OCI-LY7 (cell line): Measurements from ENCODE around the gene BEND7. TPM values are rescaled to one million over a fixed set of nuclear protein-coding genes. Genes with fewer than 3 reads are reported as not detected.

Experiments used
- BruUV-seq: library from RNA; stranded (reverse); fragments of 400-500 nt; replicated peaks from 2 replicates; lab custom pipeline; 2021; lab: Mats Ljungman, UMichigan
- CTCF ChIA-PET: fragments of 300-600 bp; sonication (Branson Sonifier 250); formaldehyde crosslinking; loops from one replicate; lab custom pipeline; 2022; ENCODE audit warnings: antibody characterized with exemption; ENCODE audit not compliant: unreplicated experiment; lab: Charles Lee
- POLR2A ChIA-PET: fragments of 300-600 bp; sonication (Branson Sonifier 250); formaldehyde crosslinking; loops from one replicate; lab custom pipeline; 2022; ENCODE audit warnings: antibody characterized with exemption; lab: Charles Lee
- DNase-seq: peaks from one replicate; pipeline ENCODE4 v3.0.0-alpha.2; 2015; ENCODE audit warnings: low spot score
- H2AFZ ChIP-seq: fragments of 200-600 bp; sonication (generic), shearing (Covaris generic); 2 replicates; pipeline ENCODE4 v1.6.1; 2014; ENCODE audit warnings: mild to moderate bottlenecking, antibody characterized with exemption, low read length, moderate library complexity
- H3K27ac ChIP-seq: fragments of 200-600 bp; sonication (generic); 2 replicates; pipeline ENCODE4 v1.5.1; 2014; ENCODE audit warnings: mixed run types, low read depth, mild to moderate bottlenecking, moderate library complexity, low read length, inconsistent platforms; ENCODE audit not compliant: poor library complexity, severe bottlenecking
- H3K36me3 ChIP-seq: fragments of 200-600 bp; sonication (generic); 2 replicates; pipeline ENCODE4 v1.6.1; 2014; ENCODE audit warnings: mild to moderate bottlenecking, antibody characterized with exemption, low read length, moderate library complexity, mixed read lengths; ENCODE audit not compliant: insufficient read depth
- H3K4me1 ChIP-seq: fragments of 200-600 bp; sonication (generic); 2 replicates; pipeline ENCODE4 v1.5.1; 2014; ENCODE audit warnings: mild to moderate bottlenecking, low read length; ENCODE audit not compliant: insufficient read depth, poor library complexity, severe bottlenecking
- H3K4me2 ChIP-seq: fragments of 200-600 bp; sonication (generic); 2 replicates; pipeline ENCODE4 v1.6.1; 2014; ENCODE audit warnings: mild to moderate bottlenecking, low read length
- H3K4me3 ChIP-seq: fragments of 200-600 bp; sonication (generic); 2 replicates; pipeline ENCODE4 v1.5.1; 2014; ENCODE audit warnings: mild to moderate bottlenecking, low read depth, low read length; ENCODE audit not compliant: poor library complexity, severe bottlenecking
- H3K79me2 ChIP-seq: fragments of 200-600 bp; sonication (generic); 2 replicates; pipeline ENCODE4 v1.6.1; 2016; ENCODE audit warnings: low read depth, mild to moderate bottlenecking, low read length, moderate library complexity, mixed read lengths; ENCODE audit not compliant: insufficient read depth
- H3K9me2 ChIP-seq: fragments of 200-600 bp; sonication (generic); 2 replicates; pipeline ENCODE4 v1.6.1; 2016; ENCODE audit warnings: mild to moderate bottlenecking, low read length, mixed read lengths; ENCODE audit not compliant: insufficient read depth
- H3K9me3 ChIP-seq: fragments of 200-600 bp; sonication (generic); 2 replicates; pipeline ENCODE4 v1.6.1; 2014; ENCODE audit warnings: mild to moderate bottlenecking, mixed run types, low read length, mixed read lengths
- H4K20me1 ChIP-seq: fragments of 200-600 bp; sonication (generic); 2 replicates; pipeline ENCODE4 v1.6.1; 2014; ENCODE audit warnings: mild to moderate bottlenecking, antibody characterized with exemption, low read length, moderate library complexity, mixed read lengths; ENCODE audit not compliant: insufficient read depth
- CTCF ChIP-seq: fragments of 200-600 bp; sonication (generic); conservative IDR thresholded peaks from 2 replicates; pipeline ENCODE4 v1.5.1; 2014; ENCODE audit warnings: mild to moderate bottlenecking, antibody characterized with exemption, low read length, moderate library complexity, mixed read lengths
- EZH2phosphoT487 ChIP-seq: fragments of 200-600 bp; sonication (generic); IDR thresholded peaks from 2 replicates; pipeline ENCODE4 v1.6.1; 2018; ENCODE audit warnings: low read depth, borderline replicate concordance, mild to moderate bottlenecking, mixed run types, antibody characterized with exemption, low read length, moderate library complexity, mixed read lengths
- intact Hi-C: fragments of 100-400 bp; cut with micrococcal nuclease; formaldehyde crosslinking; loops from one replicate; pipeline ENCODE4 v1.10.0; 2022; ENCODE audit not compliant: unreplicated experiment
- total RNA-seq, 2 experiments: library from RNA; depleted of rRNA in 1 of 2; stranded (reverse); fragments of >200 nt in 1 of 2; shearing (Covaris generic) in 1 of 2; gene quantifications; 2 replicates each; pipeline ENCODE4 v1.2.3, GENCODE V29; 2014 to 2022

The BEND7 gene
- total RNA-seq, 2 experiments from 2014 or later: not detected

GRCh38 chr10:13458687-13459012 lies 70.2 kb downstream of the BEND7 start:
- intact Hi-C loops: no loop called here
- no peaks in the 10 kb centered on the region for H3K79me2 ChIP-seq
- H2AFZ ChIP-seq: no peak overlapping the region
- H3K4me1 ChIP-seq: no peaks in the 10 kb centered on the region
- H4K20me1 ChIP-seq: no peaks in the 10 kb centered on the region
- no peaks in the 10 kb centered on the region for H3K36me3 ChIP-seq
- H3K27ac ChIP-seq: no peak overlapping the region
- DNase-seq: no peak
- H3K9me2 ChIP-seq: no peaks in the 10 kb centered on the region
- H3K4me3 ChIP-seq: no peak overlapping the region
- BruUV-seq: no TSS peak
- no peak overlapping the region for H3K4me2 ChIP-seq
- CTCF ChIA-PET: no interaction called here
- POLR2A ChIA-PET: interaction anchor here (0.6 to 1.4 kb wide), 2 partner anchors 17 to 594 kb away, joined by 3 to 4 read pairs; no protein-coding TSS in a partner anchor
- no peaks in the 10 kb centered on the region for H3K9me3 ChIP-seq
- TF ChIP-seq CTCF (no peak), EZH2phosphoT487 (no peak)

- no peaks in the 10 kb centered on the region for H3K79me2 ChIP-seq
- H3K4me3 ChIP-seq: no peak overlapping the region
- H3K27ac ChIP-seq: no peak overlapping the region
- no peak overlapping the region for H3K4me2 ChIP-seq
- no peaks in the 10 kb centered on the region for H3K9me2 ChIP-seq
- CTCF ChIA-PET: no interaction called here
- no peaks in the 10 kb centered on the region for H3K4me1 ChIP-seq
- TF ChIP-seq CTCF (no peak), EZH2phosphoT487 (no peak)
- no peak overlapping the region for H2AFZ ChIP-seq
- no TSS peak for BruUV-seq
- H3K36me3 ChIP-seq: no peaks in the 10 kb centered on the region
- intact Hi-C loops: no loop called here
- no peak for DNase-seq
- POLR2A ChIA-PET: interaction anchor here (0.6 to 1.4 kb wide), 2 partner anchors 18 to 593 kb away, joined by 3 to 4 read pairs; no protein-coding TSS in a partner anchor
- no peaks in the 10 kb centered on the region for H4K20me1 ChIP-seq
- no peaks in the 10 kb centered on the region for H3K9me3 ChIP-seq
Observed at GRCh38 chr10:13457958-13458686, 70.7 kb downstream of the BEND7 start.

- CTCF ChIA-PET: no interaction called here
- H3K79me2 ChIP-seq: no peaks in the 10 kb centered on the region
- H3K27ac ChIP-seq: no peak overlapping the region
- no peaks in the 10 kb centered on the region for H3K36me3 ChIP-seq
- H3K9me3 ChIP-seq: no peaks in the 10 kb centered on the region
- POLR2A ChIA-PET: no interaction called here
- no peak overlapping the region for H3K4me3 ChIP-seq
- H3K4me2 ChIP-seq: no peak overlapping the region
- no peaks in the 10 kb centered on the region for H4K20me1 ChIP-seq
- H3K4me1 ChIP-seq: no peaks in the 10 kb centered on the region
- intact Hi-C loops: no loop called here
- TF ChIP-seq EZH2phosphoT487: no peak
- no peak for TF ChIP-seq CTCF
- BruUV-seq: no TSS peak
- DNase-seq: no peak
- no peak overlapping the region for H2AFZ ChIP-seq
- no peaks in the 10 kb centered on the region for H3K9me2 ChIP-seq
Observed at GRCh38 chr10:13453896-13454295, 74.9 kb downstream of the BEND7 start.
